ENCODE results near the gene RHBDD1. TPM values are rescaled to one million over a fixed set of nuclear protein-coding genes. Genes with fewer than 3 reads are reported as not detected.

RHBDD1 gene
- total RNA-seq, 1 donor from 2014 or later, result 29.9 TPM

DNA sequence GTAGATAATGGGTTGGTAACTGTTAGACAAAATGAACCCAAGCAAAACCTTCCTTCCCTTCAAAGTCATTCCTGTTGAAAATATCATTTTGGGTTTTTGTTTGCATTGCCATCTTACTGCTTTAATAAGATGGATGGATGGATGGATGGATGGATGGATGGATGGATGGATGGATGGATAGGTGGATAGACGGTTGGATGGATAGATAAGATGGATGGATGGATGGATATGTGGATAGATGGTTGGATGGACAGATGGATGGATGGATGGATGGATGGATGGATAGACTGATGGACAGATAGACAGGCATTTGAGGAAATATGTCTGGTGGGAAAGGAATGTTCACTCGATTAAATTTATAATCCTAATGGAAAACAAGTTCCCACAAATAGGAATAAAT lies 194.9 kb downstream of the RHBDD1 start:
- no peak for DNase-seq
- TF ChIP-seq, protein P1, sequence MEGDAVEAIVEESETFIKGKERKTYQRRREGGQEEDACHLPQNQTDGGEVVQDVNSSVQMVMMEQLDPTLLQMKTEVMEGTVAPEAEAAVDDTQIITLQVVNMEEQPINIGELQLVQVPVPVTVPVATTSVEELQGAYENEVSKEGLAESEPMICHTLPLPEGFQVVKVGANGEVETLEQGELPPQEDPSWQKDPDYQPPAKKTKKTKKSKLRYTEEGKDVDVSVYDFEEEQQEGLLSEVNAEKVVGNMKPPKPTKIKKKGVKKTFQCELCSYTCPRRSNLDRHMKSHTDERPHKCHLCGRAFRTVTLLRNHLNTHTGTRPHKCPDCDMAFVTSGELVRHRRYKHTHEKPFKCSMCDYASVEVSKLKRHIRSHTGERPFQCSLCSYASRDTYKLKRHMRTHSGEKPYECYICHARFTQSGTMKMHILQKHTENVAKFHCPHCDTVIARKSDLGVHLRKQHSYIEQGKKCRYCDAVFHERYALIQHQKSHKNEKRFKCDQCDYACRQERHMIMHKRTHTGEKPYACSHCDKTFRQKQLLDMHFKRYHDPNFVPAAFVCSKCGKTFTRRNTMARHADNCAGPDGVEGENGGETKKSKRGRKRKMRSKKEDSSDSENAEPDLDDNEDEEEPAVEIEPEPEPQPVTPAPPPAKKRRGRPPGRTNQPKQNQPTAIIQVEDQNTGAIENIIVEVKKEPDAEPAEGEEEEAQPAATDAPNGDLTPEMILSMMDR (IDR thresholded peaks at IDR 0.05; ENCODE audit: partially characterized antibody, unreplicated experiment), result no peak
- H3K9me3 Mint-ChIP-seq (ENCODE audit: unreplicated experiment), result no peaks in the 10 kb centered on the region
- no peak overlapping the region for H3K4me3 Mint-ChIP-seq (ENCODE audit: unreplicated experiment)
- H3K27ac Mint-ChIP-seq (ENCODE audit: unreplicated experiment), result no peak overlapping the region
- no peaks in the 10 kb centered on the region for H3K4me1 Mint-ChIP-seq (ENCODE audit: low read depth, unreplicated experiment)
- no peaks in the 10 kb centered on the region for H3K36me3 Mint-ChIP-seq (ENCODE audit: unreplicated experiment)
- H3K27me3 Mint-ChIP-seq (ENCODE audit: unreplicated experiment), result no peaks in the 10 kb centered on the region

DNA sequence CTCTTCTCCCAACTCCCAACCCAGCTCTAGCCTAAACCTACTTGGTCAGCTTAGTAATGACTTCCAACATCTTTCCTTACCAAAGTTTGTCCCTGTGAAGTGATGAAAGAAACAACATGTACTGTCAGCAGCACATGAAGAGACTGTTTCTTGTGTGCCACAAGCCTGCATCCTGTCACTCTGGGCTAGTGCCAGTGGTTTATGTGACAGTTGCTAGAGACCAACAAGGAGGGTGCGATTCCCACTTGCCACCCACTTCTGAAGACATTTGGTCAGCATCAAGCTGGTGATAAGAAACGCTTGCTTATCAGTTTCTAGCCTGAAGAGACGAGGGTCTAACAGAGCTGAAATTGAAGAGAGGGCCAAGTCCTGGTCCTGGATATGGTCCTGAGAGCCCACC lies 195.5 kb downstream of the RHBDD1 start:
- H3K36me3 Mint-ChIP-seq (ENCODE audit: unreplicated experiment), result no peaks in the 10 kb centered on the region
- H3K27me3 Mint-ChIP-seq (ENCODE audit: unreplicated experiment), result no peaks in the 10 kb centered on the region
- peaks cover 2% of the 10 kb centered on the region for H3K4me1 Mint-ChIP-seq (ENCODE audit: low read depth, unreplicated experiment)
- TF ChIP-seq, protein P1 (IDR thresholded peaks at IDR 0.05; ENCODE audit: partially characterized antibody, unreplicated experiment), result no peak
- no peak for DNase-seq
- H3K9me3 Mint-ChIP-seq (ENCODE audit: unreplicated experiment), result no peaks in the 10 kb centered on the region
- no peak overlapping the region for H3K27ac Mint-ChIP-seq (ENCODE audit: unreplicated experiment)
- no peak overlapping the region for H3K4me3 Mint-ChIP-seq (ENCODE audit: unreplicated experiment)

DNA sequence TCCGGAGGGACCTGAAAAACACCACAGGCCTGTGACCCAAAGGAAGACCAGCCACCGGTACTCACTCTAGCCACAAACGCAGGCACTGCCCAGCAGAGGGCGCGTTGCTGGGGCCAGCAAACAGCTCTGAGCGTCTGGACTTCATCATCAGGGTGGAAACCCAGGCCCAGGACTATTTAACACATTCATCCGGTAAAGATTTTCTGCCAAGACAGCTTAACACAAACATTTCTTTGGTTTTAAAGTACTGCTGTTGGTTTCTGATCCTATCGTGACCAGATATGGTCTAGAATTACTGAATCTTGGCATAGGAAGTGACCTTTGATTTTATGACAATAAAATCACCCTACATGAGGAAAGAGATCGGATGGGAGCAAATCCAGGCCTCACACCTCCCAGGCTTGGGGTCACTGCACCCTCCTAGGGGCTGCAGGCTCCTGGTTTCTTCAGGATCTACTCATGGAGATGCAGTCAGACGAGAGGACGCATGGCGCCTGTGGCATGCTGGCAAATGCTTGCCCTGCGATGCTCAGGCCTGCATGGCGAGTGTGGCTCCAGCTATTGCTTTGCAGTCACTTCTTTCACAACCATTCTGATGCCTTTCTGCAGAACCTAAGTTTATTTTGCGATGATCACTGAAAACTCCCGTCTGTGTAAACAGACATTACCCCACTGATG lies 197.8 kb downstream of the RHBDD1 start:
- TF ChIP-seq, protein P1 (IDR thresholded peaks at IDR 0.05; ENCODE audit: partially characterized antibody, unreplicated experiment), result peak; percentile 77
- H3K27me3 Mint-ChIP-seq (ENCODE audit: unreplicated experiment), result no peaks in the 10 kb centered on the region
- H3K27ac Mint-ChIP-seq (ENCODE audit: unreplicated experiment), result no peak overlapping the region
- H3K4me1 Mint-ChIP-seq (ENCODE audit: low read depth, unreplicated experiment), result peaks cover 4% of the 10 kb centered on the region
- DNase-seq, result peak; percentile 82
- no peak overlapping the region for H3K4me3 Mint-ChIP-seq (ENCODE audit: unreplicated experiment)
- H3K9me3 Mint-ChIP-seq (ENCODE audit: unreplicated experiment), result no peaks in the 10 kb centered on the region
- no peaks in the 10 kb centered on the region for H3K36me3 Mint-ChIP-seq (ENCODE audit: unreplicated experiment)

DNA sequence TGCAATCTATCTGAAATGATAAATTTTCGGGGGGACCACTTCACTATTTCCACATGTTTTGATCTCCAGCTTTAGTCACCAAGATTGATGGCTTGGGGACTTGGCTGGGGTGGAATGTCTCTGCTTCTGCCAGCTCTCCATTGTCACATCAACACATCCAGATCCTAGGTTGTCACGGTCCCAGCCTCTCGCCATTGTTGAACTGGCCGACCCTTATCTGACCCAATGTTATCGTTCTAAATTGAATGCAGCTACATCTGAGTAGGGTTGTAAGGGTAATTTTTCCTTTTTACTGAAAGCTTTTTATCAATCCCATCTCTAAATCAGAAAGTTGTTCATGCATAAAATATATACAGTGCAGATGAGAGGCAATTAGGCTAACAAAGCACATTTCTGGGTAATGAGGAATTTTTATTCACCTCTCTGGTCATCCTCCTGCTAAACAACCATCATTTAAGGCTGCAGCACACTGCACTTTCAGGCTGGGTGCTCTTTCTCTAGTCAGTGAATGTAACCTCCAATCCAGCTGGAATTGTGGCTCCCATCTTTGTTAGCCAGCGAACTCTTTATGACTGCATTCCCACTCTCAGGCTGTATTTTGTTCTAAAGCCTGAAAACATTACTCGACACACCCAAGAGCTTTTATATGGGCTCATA lies 200.0 kb downstream of the RHBDD1 start:
- H3K36me3 Mint-ChIP-seq (ENCODE audit: unreplicated experiment), result no peaks in the 10 kb centered on the region
- H3K27ac Mint-ChIP-seq (ENCODE audit: unreplicated experiment), result peak overlapping the region; percentile 30
- H3K4me3 Mint-ChIP-seq (ENCODE audit: unreplicated experiment), result no peak overlapping the region
- DNase-seq, result no peak
- TF ChIP-seq, protein P1 (IDR thresholded peaks at IDR 0.05; ENCODE audit: partially characterized antibody, unreplicated experiment), result no peak
- no peaks in the 10 kb centered on the region for H3K27me3 Mint-ChIP-seq (ENCODE audit: unreplicated experiment)
- no peaks in the 10 kb centered on the region for H3K9me3 Mint-ChIP-seq (ENCODE audit: unreplicated experiment)
- H3K4me1 Mint-ChIP-seq (ENCODE audit: low read depth, unreplicated experiment), result peaks cover 4% of the 10 kb centered on the region

GRCh38 chr2:227036527-227036926 lies 200.7 kb downstream of the RHBDD1 start:
- TF ChIP-seq, protein P1 (IDR thresholded peaks at IDR 0.05; ENCODE audit: partially characterized antibody, unreplicated experiment), result no peak
- Mint-ChIP-seq H3K4me1 (ENCODE audit: low read depth, unreplicated experiment) (peaks cover 4% of the 10 kb centered on the region), H3K9me3 (ENCODE audit: unreplicated experiment) (no peaks in the 10 kb centered on the region), H3K4me3 (ENCODE audit: unreplicated experiment) (no peak overlapping the region), H3K36me3 (ENCODE audit: unreplicated experiment) (no peaks in the 10 kb centered on the region), H3K27me3 (ENCODE audit: unreplicated experiment) (no peaks in the 10 kb centered on the region), H3K27ac (ENCODE audit: unreplicated experiment) (no peak overlapping the region)
- DNase-seq, result no peak

Measured in glutamatergic neuron (in vitro differentiated cells).